K562 treated with DMSO at 1 percent for 48 hours (cell line): ENCODE measurements around the gene KRTAP6-2. TPM values are rescaled to one million over a fixed set of nuclear protein-coding genes. Genes with fewer than 3 reads are reported as not detected.

Experiments used
- total RNA-seq: library from RNA; unstranded; fragments of 300-600 nt; gene quantifications from 2 replicates; pipeline ENCODE4 v1.2.3, GENCODE V29; 2022; ENCODE audit warnings: low replicate concordance; ENCODE audit errors: extremely low read depth

Gene KRTAP6-2
- not detected in 2 replicates for total RNA-seq

GRCh38 chr21:30598802-30599201 lies at the start of gene KRTAP6-2:
Gene KRTAP6-2, minus strand, starts transcription at chr21:30598902. Its CDS starts 28 bp downstream, at chr21:30598874.

GRCh38 chr21:30642564-30642963 lies 43.9 kb upstream of the KRTAP6-2 start, which contains the start of gene KRTAP20-3:
Gene KRTAP20-3, plus strand, starts transcription at chr21:30642864.

GRCh38 chr21:30634906-30635305 lies 36.2 kb upstream of the KRTAP6-2 start, which contains the start of gene KRTAP20-2:
Gene KRTAP20-2, plus strand, starts transcription at chr21:30635206. Its CDS starts 58 bp downstream, at chr21:30635264.

GRCh38 chr21:30620522-30620921 lies 21.8 kb upstream of the KRTAP6-2 start, which contains the start of gene KRTAP20-4:
Gene KRTAP20-4, plus strand, starts transcription at chr21:30620627.

GRCh38 chr21:30616125-30616524 lies 17.4 kb upstream of the KRTAP6-2 start, which contains the start of gene KRTAP20-1:
Gene KRTAP20-1, plus strand, starts transcription at chr21:30616425. Its CDS starts 30 bp downstream, at chr21:30616455.

GRCh38 chr21:30613836-30614235 lies 15.1 kb upstream of the KRTAP6-2 start, which contains the start of gene KRTAP6-1:
Gene KRTAP6-1, minus strand, starts transcription at chr21:30613930. Its CDS starts 26 bp downstream, at chr21:30613904.

GRCh38 chr21:30600787-30601186 lies 2.1 kb upstream of the KRTAP6-2 start, which contains the start of gene KRTAP22-1:
Gene KRTAP22-1, plus strand, starts transcription at chr21:30601087.

GRCh38 chr21:30592140-30592539 lies 6.6 kb downstream of the KRTAP6-2 start, which contains the start of gene KRTAP6-3:
Gene KRTAP6-3, plus strand, starts transcription at chr21:30592440. Its CDS starts 6 bp downstream, at chr21:30592446.

GRCh38 chr21:30590297-30590696 lies 8.4 kb downstream of the KRTAP6-2 start, which contains the start of gene KRTAP22-2:
Gene KRTAP22-2, minus strand, starts transcription at chr21:30590397.

GRCh38 chr21:30561264-30561895 lies 37.3 kb downstream of the KRTAP6-2 start, which contains the start of gene KRTAP19-7:
Gene KRTAP19-7, minus strand, starts transcription at chr21:30561314. Its CDS starts 25 bp downstream, at chr21:30561289.

Other genes starting within 250 kb of the KRTAP6-2 start
- gene KRTAP13-2, start 226.6 kb downstream of the KRTAP6-2 start, total RNA-seq, result not detected in 2 replicates
- gene KRTAP13-1, start 202.9 kb downstream of the KRTAP6-2 start, total RNA-seq, result not detected in 2 replicates
- not detected in 2 replicates for gene KRTAP13-3, start 173.0 kb downstream of the KRTAP6-2 start, total RNA-seq
- gene KRTAP13-4, start 168.7 kb downstream of the KRTAP6-2 start, total RNA-seq, result not detected in 2 replicates
- gene KRTAP15-1, start 158.6 kb downstream of the KRTAP6-2 start, total RNA-seq, result not detected in 2 replicates
- not detected in 2 replicates for gene KRTAP19-1, start 118.5 kb downstream of the KRTAP6-2 start, total RNA-seq
- gene KRTAP19-2, start 111.5 kb downstream of the KRTAP6-2 start, total RNA-seq, result not detected in 2 replicates
- not detected in 2 replicates for gene KRTAP19-3, start 106.9 kb downstream of the KRTAP6-2 start, total RNA-seq
- not detected in 2 replicates for gene KRTAP19-4, start 101.7 kb downstream of the KRTAP6-2 start, total RNA-seq
- gene KRTAP19-5, start 96.8 kb downstream of the KRTAP6-2 start, total RNA-seq, result not detected in 2 replicates
- gene KRTAP19-6, start 57.0 kb downstream of the KRTAP6-2 start, total RNA-seq, result not detected in 2 replicates
- gene KRTAP19-7, start 37.6 kb downstream of the KRTAP6-2 start, total RNA-seq, result not detected in 2 replicates
- gene KRTAP22-2, start 8.5 kb downstream of the KRTAP6-2 start, total RNA-seq, result not detected in 2 replicates
- not detected in 2 replicates for gene KRTAP6-3, start 6.5 kb downstream of the KRTAP6-2 start, total RNA-seq
- gene KRTAP22-1, start 2.2 kb upstream of the KRTAP6-2 start, total RNA-seq, result not detected in 2 replicates
- gene KRTAP6-1, start 15.0 kb upstream of the KRTAP6-2 start, total RNA-seq, result not detected in 2 replicates
- not detected in 2 replicates for gene KRTAP20-1, start 17.5 kb upstream of the KRTAP6-2 start, total RNA-seq
- gene KRTAP20-4, start 21.7 kb upstream of the KRTAP6-2 start, total RNA-seq, result not detected in 2 replicates
- not detected in 2 replicates for gene KRTAP20-2, start 36.3 kb upstream of the KRTAP6-2 start, total RNA-seq
- not detected in 2 replicates for gene KRTAP20-3, start 44.0 kb upstream of the KRTAP6-2 start, total RNA-seq
- not detected in 2 replicates for gene KRTAP21-3, start 119.9 kb upstream of the KRTAP6-2 start, total RNA-seq
- gene KRTAP21-2, start 148.4 kb upstream of the KRTAP6-2 start, total RNA-seq, result not detected in 2 replicates
- gene KRTAP21-1, start 156.5 kb upstream of the KRTAP6-2 start, total RNA-seq, result not detected in 2 replicates
- gene KRTAP8-1, start 214.4 kb upstream of the KRTAP6-2 start, total RNA-seq, result not detected in 2 replicates
- gene KRTAP7-1, start 230.9 kb upstream of the KRTAP6-2 start, total RNA-seq, result not detected in 2 replicates